ENCODE results near the gene YARS1.
A peak's percentile ranks its signal among the peaks of the same experiment; 100 is the strongest.

The YARS1 gene

DNA sequence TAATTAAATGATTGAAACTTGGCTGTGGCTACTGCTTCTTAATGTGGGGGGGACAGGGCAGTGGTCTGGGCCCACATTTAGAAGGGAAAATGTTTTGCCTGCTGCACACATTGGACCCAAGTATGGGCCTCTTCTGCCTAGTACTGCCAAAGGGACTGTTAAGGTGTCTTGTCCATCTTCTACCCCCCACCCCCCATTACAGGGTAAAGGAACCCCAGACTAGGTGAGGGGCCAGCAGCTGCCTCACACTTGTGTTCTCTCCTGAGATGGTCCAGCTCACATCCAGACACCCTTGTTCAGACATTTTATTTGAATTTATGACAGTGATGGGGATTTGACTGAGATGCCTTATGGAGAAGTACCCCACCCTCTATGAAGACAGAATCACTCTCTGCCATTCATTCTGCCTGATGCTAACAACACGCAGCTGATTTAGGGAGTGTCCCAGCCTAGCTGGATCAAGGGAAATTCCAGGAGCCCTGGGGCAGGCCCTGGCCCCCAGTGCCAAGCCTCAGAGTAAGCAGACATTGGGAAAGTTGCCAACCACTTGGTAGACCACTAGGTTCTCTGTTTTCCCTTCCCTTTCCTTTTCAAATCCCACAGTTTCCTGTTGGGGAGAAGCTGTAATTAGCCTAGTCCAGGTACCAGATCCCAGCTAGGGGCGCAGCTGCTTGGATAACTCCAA is 42.1 kb downstream of the YARS1 start:
- TF ChIP-seq, protein P1, sequence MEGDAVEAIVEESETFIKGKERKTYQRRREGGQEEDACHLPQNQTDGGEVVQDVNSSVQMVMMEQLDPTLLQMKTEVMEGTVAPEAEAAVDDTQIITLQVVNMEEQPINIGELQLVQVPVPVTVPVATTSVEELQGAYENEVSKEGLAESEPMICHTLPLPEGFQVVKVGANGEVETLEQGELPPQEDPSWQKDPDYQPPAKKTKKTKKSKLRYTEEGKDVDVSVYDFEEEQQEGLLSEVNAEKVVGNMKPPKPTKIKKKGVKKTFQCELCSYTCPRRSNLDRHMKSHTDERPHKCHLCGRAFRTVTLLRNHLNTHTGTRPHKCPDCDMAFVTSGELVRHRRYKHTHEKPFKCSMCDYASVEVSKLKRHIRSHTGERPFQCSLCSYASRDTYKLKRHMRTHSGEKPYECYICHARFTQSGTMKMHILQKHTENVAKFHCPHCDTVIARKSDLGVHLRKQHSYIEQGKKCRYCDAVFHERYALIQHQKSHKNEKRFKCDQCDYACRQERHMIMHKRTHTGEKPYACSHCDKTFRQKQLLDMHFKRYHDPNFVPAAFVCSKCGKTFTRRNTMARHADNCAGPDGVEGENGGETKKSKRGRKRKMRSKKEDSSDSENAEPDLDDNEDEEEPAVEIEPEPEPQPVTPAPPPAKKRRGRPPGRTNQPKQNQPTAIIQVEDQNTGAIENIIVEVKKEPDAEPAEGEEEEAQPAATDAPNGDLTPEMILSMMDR (IDR thresholded peaks at IDR 0.05; ENCODE audit: low read depth, low read length) = no peak
- H3K4me3 ChIP-seq (ENCODE audit: low read depth, low read length) = no peak overlapping the region

DNA sequence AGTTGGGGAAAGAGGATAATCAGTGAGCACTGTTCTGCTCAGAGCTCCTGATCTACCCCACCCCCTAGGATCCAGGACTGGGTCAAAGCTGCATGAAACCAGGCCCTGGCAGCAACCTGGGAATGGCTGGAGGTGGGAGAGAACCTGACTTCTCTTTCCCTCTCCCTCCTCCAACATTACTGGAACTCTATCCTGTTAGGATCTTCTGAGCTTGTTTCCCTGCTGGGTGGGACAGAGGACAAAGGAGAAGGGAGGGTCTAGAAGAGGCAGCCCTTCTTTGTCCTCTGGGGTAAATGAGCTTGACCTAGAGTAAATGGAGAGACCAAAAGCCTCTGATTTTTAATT is 42.7 kb downstream of the YARS1 start:
- TF ChIP-seq, protein P1 (IDR thresholded peaks at IDR 0.05; ENCODE audit: low read depth, low read length) = no peak
- no peak overlapping the region for H3K4me3 ChIP-seq (ENCODE audit: low read depth, low read length)

DNA sequence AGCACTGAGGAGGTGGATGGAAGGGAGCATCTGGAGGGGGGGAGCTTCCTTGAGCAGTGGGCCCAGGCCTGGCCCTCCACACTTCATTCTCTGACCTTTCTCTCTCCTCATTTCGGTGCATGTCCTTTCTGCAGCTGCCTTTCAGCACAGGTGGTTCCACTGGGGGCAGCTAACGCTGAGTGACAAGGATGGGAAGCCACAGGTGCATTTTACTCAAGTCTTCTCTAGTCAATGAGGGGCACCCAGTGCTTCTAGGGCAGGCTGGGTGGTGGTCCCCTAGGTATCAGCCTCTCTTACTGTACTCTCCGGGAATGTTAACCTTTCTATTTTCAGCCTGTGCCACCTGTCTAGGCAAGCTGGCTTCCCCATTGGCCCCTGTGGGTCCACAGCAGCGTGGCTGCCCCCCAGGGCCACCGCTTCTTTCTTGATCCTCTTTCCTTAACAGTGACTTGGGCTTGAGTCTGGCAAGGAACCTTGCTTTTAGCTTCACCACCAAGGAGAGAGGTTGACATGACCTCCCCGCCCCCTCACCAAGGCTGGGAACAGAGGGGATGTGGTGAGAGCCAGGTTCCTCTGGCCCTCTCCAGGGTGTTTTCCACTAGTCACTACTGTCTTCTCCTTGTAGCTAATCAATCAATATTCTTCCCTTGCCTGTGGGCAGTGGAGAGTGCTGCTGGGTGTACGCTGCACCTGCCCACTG is 43.2 kb downstream of the YARS1 start:
- TF ChIP-seq, protein P1 (IDR thresholded peaks at IDR 0.05; ENCODE audit: low read depth, low read length) = no peak
- no peak overlapping the region for H3K4me3 ChIP-seq (ENCODE audit: low read depth, low read length)

DNA sequence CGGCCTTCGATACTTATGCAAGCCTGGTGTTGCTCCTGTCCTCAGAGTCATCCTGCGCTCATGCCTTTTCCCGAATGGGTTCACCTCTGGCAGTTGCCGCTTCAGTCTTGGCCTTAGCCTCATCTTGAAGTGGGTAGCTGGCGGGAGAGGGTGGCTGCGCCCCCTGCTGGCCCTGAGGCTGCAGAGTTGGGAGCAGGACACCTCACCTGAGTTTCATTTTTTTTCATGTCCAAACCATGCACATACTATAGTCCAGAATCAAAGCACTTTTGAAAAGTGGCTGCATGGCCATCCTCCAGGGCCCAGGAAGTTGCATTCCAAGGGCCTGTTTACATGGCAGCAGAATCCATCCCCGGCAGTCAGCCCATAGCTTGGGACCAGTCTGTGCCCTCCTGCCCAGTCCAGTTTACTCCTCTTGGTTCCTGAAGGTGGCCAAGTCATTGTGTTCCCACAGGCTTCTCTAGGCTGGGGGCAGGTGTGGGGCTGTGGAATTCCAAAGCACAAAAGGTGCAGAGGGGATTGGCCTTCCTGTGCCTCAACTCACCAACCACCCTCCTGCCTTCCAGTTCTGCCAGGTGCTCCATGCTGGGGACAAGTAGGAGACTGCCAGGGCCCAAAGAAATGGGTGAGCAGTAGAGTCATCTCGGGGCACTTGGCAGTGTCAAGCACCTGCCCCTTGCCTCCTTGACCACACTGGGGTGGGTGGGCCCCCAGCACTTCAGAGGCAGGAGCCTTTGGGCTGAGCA is 44.0 kb downstream of the YARS1 start:
- no peak overlapping the region for H3K4me3 ChIP-seq (ENCODE audit: low read depth, low read length)
- TF ChIP-seq, protein P1 (IDR thresholded peaks at IDR 0.05; ENCODE audit: low read depth, low read length) = peak; percentile 91

DNA sequence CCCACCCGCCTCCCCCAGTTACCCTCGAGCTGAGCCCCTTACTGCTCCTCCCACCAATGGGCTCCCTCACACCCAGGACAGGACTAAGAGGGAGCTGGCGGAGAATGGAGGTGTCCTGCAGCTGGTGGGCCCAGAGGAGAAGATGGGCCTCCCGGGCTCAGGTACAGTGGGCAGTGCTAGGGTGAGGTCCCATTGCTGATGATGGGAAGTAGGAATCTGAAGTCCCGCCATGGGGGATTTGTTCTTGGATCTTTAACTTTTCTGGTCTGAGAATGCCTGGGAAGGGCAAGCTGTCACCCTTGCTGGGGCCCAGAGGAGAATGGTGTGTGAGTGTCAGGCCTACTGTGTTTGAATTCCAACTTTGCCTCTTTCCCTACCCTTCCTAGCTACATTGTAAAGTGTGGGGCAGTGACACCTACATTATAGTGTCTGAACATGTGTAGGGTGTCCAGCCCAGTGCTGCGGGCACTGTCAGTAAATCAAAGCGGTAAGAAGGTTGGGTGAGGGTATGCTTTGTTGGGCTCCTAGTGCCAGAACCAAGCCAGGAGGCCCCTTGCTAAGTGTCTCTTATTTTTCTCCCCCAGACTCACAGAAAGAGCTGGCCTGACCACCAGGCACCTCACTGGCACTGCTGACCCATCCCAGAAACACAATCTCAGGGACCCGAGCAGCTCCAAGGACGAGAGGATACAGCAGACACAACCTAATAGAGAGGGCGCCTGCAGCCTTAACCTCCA is 44.7 kb downstream of the YARS1 start:
- H3K4me3 ChIP-seq (ENCODE audit: low read depth, low read length) = no peak overlapping the region
- TF ChIP-seq, protein P1 (IDR thresholded peaks at IDR 0.05; ENCODE audit: low read depth, low read length) = no peak

DNA sequence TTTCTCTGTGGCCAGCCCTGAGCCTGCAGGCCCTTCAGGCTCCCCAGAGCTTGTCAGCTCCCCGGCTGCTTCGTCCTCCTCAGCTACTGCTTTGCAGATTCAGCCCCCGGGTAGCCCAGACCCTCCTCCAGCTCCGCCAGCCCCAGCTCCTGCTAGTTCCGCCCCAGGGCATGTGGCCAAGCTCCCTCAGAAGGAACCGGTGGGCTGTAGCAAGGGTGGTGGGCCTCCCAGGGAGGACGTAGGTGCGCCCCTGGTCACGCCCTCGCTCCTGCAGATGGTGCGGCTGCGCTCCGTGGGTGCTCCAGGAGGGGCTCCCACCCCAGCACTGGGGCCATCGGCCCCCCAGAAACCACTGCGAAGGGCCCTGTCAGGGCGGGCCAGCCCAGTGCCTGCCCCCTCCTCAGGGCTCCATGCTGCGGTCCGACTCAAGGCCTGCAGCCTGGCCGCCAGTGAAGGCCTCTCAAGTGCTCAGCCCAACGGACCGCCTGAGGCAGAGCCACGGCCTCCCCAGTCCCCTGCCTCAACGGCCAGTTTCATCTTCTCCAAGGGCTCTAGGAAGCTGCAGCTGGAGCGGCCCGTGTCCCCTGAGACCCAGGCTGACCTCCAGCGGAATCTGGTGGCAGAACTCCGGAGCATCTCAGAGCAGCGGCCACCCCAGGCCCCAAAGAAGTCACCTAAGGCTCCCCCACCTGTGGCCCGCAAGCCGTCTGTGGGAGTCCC is 45.4 kb downstream of the YARS1 start:
- TF ChIP-seq, protein P1 (IDR thresholded peaks at IDR 0.05; ENCODE audit: low read depth, low read length) = no peak
- H3K4me3 ChIP-seq (ENCODE audit: low read depth, low read length) = no peak overlapping the region
